ENCODE measurements around the gene GRAMD1B.

The GRAMD1B gene

DNA sequence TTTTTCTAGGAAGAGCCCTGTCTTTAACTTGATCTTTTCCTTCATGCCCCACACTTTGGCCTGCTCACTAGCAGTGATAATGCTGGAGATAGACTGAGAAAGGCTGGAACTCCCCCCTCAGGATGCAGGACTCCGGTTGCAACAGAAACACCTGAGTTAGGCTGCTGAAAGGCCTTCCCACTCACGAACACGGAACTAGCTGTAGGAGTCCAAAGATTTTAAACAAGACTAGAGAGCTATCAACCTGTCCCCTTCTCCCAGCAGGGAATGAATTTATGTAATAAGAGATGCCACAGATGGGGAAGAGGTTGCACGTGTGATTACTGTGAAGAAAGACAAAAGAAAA, 211.4 kb downstream of the GRAMD1B start:
- no peak for DNase-seq (ENCODE audit: low spot score)

DNA sequence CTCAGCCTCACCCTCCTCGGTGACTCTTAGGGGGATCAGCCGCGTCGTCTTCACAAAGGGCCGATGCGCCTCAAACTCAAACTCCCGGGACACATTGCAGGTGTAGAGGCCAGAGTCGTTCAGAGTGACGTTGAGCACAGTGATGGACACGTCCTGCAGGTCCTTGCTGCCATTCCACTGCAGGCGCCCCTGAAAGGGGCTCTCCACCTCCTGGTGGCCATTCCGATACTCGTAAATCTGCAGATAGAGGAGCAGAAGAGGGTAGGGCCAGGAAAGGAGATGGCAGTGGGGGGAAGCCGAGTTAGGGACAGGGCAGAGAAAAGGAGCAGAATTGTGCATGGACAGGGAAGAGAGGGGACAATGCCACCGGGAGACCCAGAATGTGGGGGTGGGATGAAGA, 212.4 kb downstream of the GRAMD1B start:
- no peak for DNase-seq (ENCODE audit: low spot score)

DNA sequence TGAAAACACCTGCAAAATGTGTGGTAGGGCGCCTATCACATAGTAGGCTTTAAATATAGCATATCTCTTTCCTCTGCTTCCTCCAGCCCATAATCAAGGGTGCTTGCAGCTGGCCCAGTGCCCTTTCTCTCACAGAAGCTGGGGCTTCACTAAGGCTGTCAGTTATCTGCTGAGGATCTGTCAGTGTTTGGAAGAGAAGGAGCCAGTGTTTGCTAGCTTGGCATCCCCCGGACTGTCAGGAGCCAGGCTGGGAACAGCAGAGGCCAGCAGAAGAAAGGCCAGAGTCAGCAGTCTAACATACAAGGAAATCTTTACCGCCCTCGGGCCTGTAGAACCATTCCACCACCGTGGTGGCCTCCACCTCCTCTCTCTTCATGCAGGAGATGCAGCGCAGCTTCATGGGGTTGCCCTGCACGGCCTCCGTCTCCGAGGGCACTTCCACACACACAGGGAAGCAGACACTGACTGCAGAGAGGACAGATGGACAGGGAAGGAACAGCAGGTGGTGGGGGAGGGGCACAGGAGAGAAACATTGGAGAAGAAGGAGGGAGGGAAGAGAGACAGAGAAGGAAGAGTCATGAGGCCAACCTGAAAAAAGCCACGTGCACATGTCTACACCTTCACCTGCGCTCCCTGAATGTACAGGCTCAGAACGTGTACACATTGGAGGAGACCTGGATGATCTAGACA, 215.4 kb downstream of the GRAMD1B start:
- DNase-seq (ENCODE audit: low spot score), result no peak

DNA sequence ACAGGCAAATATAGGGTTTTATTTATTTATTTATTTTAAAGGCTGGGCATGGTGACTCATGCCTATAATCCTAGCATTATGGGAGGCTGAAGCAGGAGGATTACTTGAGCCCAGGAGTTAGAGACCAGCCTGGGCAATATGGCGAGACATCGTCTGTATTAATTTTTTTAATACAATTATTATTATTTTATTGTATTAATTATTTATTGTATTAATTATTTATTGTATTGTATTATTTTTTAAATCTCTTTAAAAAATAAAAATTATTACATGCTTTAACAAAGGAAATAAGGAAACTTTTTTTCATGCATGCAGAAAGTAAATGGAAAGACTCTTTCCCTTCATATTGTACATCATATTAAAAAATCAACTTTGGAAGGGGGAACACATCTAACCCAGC, 220.8 kb downstream of the GRAMD1B start:
- no peak for DNase-seq (ENCODE audit: low spot score)

DNA sequence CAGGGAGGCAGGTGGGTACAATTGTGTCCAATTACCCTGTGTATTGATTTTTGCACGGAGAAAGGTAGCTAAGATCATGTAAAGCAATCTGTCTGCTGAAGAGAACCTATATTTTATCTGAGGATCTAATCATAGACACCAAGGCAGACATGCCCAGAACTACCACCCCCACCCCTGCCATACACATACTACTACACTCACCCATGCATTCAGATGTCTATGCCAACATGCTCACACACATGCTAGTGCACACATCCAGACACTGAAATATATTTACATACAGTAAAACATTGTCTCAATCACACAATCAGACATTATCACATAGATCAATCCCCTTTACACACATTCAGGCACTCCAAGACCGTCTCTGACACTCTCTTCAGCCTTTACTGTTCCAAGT, 222.5 kb downstream of the GRAMD1B start:
- no peak for DNase-seq (ENCODE audit: low spot score)

DNA sequence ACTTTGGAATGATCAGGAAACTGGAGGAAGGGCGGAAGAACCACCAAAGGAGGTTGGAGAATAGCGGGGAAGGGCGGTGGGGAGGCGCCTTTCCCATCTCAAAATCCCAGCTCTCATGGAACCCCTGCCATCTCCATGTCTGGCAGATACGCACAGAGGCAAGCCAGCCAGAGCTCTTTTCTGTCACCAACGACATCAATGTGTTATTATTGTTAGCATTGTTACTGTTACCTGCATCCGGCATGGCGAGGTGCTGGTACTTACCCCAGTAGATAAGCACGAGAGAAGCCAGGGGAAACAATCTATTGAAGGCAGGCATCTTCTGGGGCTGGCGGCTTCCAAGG, 223.4 kb downstream of the GRAMD1B start:
- DNase-seq (ENCODE audit: low spot score), result no peak

DNA sequence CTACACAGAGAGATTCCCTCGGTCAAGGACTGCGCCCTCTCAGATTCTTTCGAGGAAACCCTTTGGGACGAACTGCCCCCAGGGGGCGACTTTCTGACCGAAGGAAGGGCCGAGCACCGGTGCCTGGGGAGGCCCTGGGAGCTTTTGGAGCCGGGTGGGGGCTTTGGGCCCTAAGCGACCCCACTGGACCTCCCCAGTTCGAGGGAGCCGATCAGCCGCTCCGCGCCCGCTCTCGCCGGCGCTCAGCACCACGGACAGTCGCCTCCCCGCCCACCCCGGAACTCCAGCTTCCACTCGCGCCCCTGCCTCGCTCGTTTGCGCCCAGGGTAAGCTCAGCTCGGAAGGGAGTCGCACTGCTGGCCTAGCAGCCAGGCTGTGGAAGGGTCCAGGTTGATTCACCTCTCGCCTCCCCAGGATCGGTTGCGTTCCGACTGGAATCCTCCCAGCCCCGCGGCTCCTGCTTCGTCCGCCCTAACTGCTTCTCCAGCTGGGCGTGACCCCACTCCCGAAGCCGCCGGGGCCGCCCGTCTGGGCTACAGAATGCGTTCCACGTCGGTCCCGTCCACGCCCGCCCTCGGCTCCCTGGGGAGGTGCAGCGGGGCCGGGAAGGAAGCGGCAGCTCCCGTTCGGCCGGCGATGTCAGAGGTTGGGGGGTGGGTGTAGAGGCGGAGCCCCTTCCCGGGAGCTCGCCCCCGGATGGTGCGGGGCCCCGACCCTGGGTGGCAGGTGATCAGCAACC, 223.9 kb downstream of the GRAMD1B start:
- DNase-seq (ENCODE audit: low spot score), result peak; percentile 46

DNA sequence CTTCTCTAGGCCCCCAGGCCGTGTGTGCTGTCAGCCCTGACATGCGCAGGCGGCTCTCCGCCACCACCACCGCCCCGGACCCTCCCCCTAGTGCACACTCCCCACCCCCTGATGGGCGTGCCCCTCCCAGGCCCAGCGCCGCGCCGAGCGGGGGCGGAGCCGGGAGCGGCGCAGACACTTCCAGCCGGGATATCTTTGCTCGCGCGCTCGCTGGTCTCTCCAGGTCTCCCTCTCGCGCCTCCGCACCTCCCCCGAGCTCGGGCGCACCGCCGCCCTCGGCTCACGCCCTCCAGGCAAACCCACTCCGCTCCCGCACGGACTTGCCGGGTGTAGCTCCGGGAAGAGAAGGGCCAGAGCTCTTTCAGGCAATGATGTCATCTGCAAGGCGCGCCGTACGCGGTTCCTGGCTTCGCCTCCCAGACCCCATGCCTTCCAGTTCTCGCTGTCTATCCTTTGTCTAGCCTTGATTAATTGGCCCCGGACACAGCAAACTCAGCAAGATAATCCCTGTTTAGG, 224.6 kb downstream of the GRAMD1B start, which contains the start of gene SCN3B:
TSS of gene SCN3B (minus strand) at position 59 of the 516 bp plus-strand sequence. CDS start 823 bp downstream, outside the sequence.
- peak; percentile 73 for DNase-seq (ENCODE audit: low spot score)

DNA sequence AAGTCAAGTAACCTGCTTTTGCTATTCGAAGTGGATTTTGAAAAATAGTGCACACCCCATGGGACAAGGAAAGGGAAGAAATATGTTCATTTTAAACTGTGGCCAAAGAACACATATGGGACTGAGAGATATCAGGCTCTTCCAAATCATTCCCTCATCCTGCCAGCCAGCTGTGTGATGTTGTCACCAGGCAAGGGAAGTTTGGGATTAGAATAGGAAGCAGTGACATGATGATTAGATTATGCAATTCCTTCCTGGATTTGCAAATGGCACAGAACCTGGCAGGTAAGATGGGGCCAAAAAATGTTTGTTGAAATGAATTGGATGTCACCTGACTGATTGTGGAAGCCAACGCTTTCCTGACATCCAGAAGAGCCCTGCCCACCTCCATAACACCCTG, 229.2 kb downstream of the GRAMD1B start:
- DNase-seq (ENCODE audit: low spot score), result no peak

DNA sequence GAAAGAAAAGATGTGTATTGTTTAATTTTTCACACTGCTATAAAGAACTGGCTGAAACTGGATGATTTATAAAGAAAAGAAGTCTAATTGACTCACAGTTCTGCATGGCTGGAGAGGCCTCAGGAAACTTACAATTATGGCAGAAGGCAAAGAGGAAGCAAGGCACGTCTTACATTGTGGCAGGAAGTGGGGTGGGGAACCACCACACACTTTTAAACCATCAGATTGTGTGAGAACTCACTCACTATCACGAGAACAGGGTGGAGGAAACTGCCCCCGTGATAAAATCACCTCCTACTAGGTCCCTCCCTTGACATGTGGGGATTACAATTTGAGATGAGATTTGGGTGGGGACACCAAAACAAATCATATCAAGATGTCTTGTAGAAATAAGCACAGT, 229.9 kb downstream of the GRAMD1B start:
- peak; percentile 28 for DNase-seq (ENCODE audit: low spot score)

DNA sequence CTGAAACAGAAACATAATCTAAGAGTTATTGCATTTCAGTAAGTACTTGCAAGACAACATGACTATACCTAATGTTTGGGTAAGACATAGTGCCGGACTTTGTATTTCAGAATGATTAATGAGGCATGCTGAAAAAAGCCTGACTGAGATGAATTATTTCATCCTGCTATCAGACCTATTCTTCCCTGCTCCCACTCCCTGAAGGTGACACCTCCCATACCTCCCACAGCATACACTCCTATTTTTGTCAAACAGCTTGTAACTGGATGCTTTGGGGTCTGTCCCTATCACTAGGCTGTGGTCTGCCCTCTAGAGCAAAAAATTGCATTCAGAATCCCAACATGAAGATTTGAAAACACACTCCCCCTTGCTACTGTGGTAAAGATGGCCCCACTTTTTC, 235.2 kb downstream of the GRAMD1B start:
- no peak for DNase-seq (ENCODE audit: low spot score)

DNA sequence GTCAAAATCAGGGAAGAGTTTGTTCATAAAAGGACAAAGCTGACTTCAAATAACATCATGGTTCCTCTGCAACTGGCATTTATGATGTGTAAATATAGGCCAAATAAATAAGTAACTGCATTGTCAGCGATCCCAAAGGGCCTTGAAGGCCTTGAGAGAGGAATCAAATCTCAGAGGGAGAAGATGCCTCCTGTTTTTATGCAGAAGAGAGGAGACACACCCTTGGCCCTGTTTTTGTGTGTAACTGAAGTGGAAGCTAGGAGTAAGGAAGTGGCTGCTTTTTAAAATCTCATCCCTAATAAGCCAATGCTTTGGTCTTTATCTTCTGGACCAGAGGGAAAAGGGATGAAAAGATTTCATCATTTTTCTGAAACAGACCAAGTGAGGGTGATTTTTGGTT, 240.0 kb downstream of the GRAMD1B start:
- DNase-seq (ENCODE audit: low spot score), result no peak

DNA sequence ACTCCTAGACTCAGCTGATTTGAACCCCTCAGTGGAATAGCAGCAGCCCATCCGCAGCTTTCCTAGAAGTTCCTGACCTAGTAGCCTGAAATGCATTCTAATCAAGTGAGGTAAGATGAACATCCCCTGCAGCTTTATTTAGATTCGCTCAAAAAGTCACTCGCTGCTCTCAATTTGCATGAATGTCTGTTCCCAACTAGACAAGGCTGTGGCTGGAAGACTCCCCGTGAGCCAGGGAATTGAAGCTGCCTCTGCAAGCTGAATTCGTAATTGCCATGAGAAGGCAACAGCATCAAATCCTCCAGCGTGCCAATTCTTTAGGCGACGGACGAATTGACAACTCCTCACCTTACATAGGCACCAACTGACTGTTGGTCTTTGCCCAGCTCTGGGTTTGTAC, 241.5 kb downstream of the GRAMD1B start:
- DNase-seq (ENCODE audit: low spot score), result no peak

DNA sequence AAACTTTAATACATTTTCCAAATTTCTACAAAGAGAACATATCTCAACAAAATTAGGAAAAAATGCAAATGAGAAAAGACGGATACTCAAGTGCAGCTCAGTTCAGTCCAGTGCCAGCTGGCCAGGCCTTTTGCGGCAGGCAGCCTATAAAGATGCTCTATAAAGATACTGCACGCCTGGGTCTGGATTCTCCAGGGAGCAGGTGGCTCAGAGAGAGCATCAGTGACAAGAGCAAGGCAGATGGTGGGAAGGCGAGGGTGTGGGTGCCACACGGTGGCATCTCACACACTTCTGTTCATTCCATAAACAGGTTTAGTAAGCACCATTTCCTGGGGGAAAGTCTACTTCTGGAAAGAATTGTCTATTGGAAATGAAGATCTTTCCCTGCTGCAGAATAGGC, 242.5 kb downstream of the GRAMD1B start:
- DNase-seq (ENCODE audit: low spot score), result no peak

DNA sequence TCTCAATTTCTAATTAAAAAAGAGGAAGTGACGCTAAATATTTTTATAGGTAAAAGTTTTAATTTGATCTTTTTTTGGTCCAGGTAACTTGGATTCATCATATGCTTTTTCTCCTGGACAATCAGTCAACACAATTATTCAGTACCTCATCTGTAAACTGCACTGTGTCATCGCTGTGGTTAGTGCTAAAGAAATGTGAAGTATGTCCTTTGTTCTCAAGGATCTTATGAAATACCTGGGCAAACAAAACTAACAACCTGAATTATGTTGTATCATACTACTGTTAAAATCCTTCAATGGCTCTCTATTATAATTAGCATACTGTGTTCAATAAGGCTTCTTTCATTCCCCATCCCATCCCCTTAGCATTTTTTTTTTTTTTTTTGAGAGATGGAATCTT, 244.2 kb downstream of the GRAMD1B start:
- peak; percentile 26 for DNase-seq (ENCODE audit: low spot score)

All from kidney tubule cell (primary cell).